ENCODE results near the gene RNF8. TPM values are rescaled to one million over a fixed set of nuclear protein-coding genes. Genes with fewer than 3 reads are reported as not detected.
A peak's percentile ranks its signal among the peaks of the same experiment; 100 is the strongest.

Gene RNF8
- total and polyA plus RNA-seq, 9 of the 15 experiments (the other 6 are each of a cell fraction or from before 2014, with no cell fraction given): 10.6 to 47.0 (median 37.5) TPM

- TF ChIP-seq FOXO4 (CRISPR knock-in tag; IDR thresholded peaks at IDR 0.05): no peak
- no peak for TF ChIP-seq ZNF444 (CRISPR knock-in tag; IDR thresholded peaks at IDR 0.05)
- no peak for TF ChIP-seq ZBTB9 (CRISPR knock-in tag; IDR thresholded peaks at IDR 0.05)
- peak; percentile 20 for TF ChIP-seq BRD9 (IDR thresholded peaks at IDR 0.05; ENCODE audit: low read depth, partially characterized antibody)
- TF ChIP-seq NCOA6 (IDR thresholded peaks at IDR 0.05): no peak
- TF ChIP-seq TOE1 (IDR thresholded peaks at IDR 0.05; ENCODE audit: borderline replicate concordance): no peak; the same call in 1 of the 2 replicates
- no peak for TF ChIP-seq TOE1 (CRISPR knock-in tag; IDR thresholded peaks at IDR 0.05; ENCODE audit: borderline replicate concordance, low read depth)
- no peak for TF ChIP-seq ZNF212 (CRISPR knock-in tag; IDR thresholded peaks at IDR 0.05)
- peak; percentile 45 to 64; a peak in 1 of 4 replicates for TF ChIP-seq FOXK2 (conservative IDR thresholded peaks at IDR 0.05 in 1 of 2, IDR thresholded peaks at IDR 0.05 in 1 of 2; ENCODE audit: low read depth in 2 of 2)
- no peak for TF ChIP-seq ZNF146 (CRISPR knock-in tag; IDR thresholded peaks at IDR 0.05; ENCODE audit: unreplicated experiment)
- no peak for TF ChIP-seq ZBED1 (IDR thresholded peaks at IDR 0.05)
- TF ChIP-seq MCM3 (IDR thresholded peaks at IDR 0.05): no peak
- no peak for TF ChIP-seq ZNF449 (CRISPR knock-in tag; IDR thresholded peaks at IDR 0.05)
- 0 out of 2 replicates have a peak, but pooled peaks have one; percentile 11 for TF ChIP-seq NFATC3 (IDR thresholded peaks at IDR 0.05)
- TF ChIP-seq ARID1B (IDR thresholded peaks at IDR 0.05): 0 out of 2 replicates have a peak, but pooled peaks have one; percentile 7
- no peak for TF ChIP-seq CC2D1A (IDR thresholded peaks at IDR 0.05)
- no peak for TF ChIP-seq SETDB1 (IDR thresholded peaks at IDR 0.05; ENCODE audit: low read length)
- 0 out of 2 replicates have a peak, but pooled peaks have one; percentile 21 for TF ChIP-seq ARID2 (IDR thresholded peaks at IDR 0.05)
- 0 out of 2 replicates have a peak, but pooled peaks have one; percentile 14 for TF ChIP-seq ZEB2 (IDR thresholded peaks at IDR 0.05)
- 0 out of 2 replicates have a peak, but pooled peaks have one; percentile 9 for TF ChIP-seq FOXJ2 (tag; IDR thresholded peaks at IDR 0.05)
- no peak for TF ChIP-seq ATF1 (CRISPR knock-in tag; IDR thresholded peaks at IDR 0.05)
- TF ChIP-seq ATF1 (tag; IDR thresholded peaks at IDR 0.05): no peak
- TF ChIP-seq RBM14 (IDR thresholded peaks at IDR 0.05; ENCODE audit: borderline replicate concordance, insufficient read depth, low read depth, low read length): no peak
- TF ChIP-seq SMAD3 (CRISPR knock-in tag; conservative IDR thresholded peaks at IDR 0.05): no peak
- TF ChIP-seq C11orf30 (IDR thresholded peaks at IDR 0.05; ENCODE audit: low read depth): no peak
- TF ChIP-seq CBX1 (IDR thresholded peaks at IDR 0.05; ENCODE audit: low read depth): no peak
- no peak for TF ChIP-seq FIP1L1 (IDR thresholded peaks at IDR 0.05; ENCODE audit: low read depth, low read length, poor library complexity, severe bottlenecking)
- TF ChIP-seq NFYB (IDR thresholded peaks at IDR 0.05; ENCODE audit: extremely low read depth, insufficient read length): no peak
These were observed 72.5 kb downstream of the RNF8 start (continued) for GRCh38 chr6:37426058-37426944.
